ENCODE data around the gene COBLL1. TPM values are rescaled to one million over a fixed set of nuclear protein-coding genes. Genes with fewer than 3 reads are reported as not detected.

Gene COBLL1
- total RNA-seq, 1 experiment from 2014 or later: 8.4 TPM

DNA sequence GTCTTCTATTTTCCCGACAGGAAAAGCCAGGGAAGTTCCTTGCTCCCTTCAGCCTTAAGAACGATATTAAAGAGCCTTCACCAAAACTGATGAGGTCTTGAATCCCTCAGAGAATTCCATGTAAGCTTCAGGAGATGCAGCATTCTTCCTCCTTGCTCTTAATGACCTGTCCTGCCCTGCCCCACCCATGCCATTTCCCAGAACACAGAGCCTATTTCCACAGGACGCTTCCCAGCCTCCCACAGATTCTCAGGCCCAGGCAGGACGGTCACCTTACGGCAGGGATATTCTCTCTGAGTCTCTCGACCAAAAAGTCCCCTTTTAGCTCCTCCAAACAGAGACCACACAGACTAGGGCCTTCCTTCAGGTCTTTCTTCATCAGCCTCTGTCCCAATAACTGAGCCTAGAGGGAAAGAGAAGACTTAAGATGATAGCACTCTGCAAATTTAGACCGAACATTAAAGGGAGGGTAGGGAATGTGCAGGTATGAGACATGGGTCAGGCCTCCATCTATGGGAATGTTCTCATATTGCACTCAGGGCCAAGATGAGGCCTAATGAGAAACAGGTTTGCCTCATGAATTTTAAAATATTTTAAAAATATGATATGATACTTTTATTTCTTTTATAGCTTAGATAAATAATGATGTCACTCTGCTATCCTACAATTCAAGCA is 62.1 kb downstream of the COBLL1 start:
- Histone ChIP-seq H3K36me3 (no peaks in the 10 kb centered on the region), H3K4me3 (no peak overlapping the region), H3K4me1 (replicated peaks) (peaks cover 16% of the 10 kb centered on the region), H3K27me3 (replicated peaks) (no peaks in the 10 kb centered on the region), H3K9me3 (replicated peaks) (no peaks in the 10 kb centered on the region), H3K27ac (no peak overlapping the region)
- DNase-seq (ENCODE audit: low read depth in 1 of 2, low spot score in 2 of 2): no peak

DNA sequence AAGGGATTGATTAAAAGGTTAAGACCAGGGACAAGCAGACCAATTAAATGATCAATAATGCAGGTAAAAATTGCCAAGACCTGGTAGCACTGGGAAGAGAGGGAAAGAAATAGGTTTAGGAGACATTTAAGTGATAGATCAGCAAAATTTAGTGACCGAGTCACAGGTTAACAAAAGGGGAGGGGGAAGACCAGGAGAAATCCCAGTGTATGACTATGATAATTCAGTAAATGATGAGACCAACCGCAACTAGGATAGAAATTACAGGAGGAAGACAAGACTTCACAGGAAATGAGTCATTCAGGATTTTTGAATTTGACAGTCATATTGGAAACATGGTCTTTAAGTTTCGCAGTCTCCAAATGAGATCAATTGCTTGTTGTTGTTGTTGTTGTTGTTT is 62.9 kb downstream of the COBLL1 start:
- H3K27ac ChIP-seq: no peak overlapping the region
- DNase-seq (ENCODE audit: low read depth in 1 of 2, low spot score in 2 of 2): no peak
- no peak overlapping the region for H3K4me3 ChIP-seq
- no peaks in the 10 kb centered on the region for H3K27me3 ChIP-seq (replicated peaks)
- H3K9me3 ChIP-seq (replicated peaks): no peaks in the 10 kb centered on the region
- no peaks in the 10 kb centered on the region for H3K36me3 ChIP-seq
- peaks cover 9% of the 10 kb centered on the region for H3K4me1 ChIP-seq (replicated peaks)

GRCh38 chr2:164777847-164778461 is 63.7 kb downstream of the COBLL1 start:
- H3K27ac ChIP-seq: no peak overlapping the region
- H3K36me3 ChIP-seq: no peaks in the 10 kb centered on the region
- H3K4me1 ChIP-seq (replicated peaks): peaks cover under 1% of the 10 kb centered on the region
- no peaks in the 10 kb centered on the region for H3K27me3 ChIP-seq (replicated peaks)
- no peak for DNase-seq (ENCODE audit: low read depth in 1 of 2, low spot score in 2 of 2)
- no peak overlapping the region for H3K4me3 ChIP-seq
- H3K9me3 ChIP-seq (replicated peaks): no peaks in the 10 kb centered on the region

DNA sequence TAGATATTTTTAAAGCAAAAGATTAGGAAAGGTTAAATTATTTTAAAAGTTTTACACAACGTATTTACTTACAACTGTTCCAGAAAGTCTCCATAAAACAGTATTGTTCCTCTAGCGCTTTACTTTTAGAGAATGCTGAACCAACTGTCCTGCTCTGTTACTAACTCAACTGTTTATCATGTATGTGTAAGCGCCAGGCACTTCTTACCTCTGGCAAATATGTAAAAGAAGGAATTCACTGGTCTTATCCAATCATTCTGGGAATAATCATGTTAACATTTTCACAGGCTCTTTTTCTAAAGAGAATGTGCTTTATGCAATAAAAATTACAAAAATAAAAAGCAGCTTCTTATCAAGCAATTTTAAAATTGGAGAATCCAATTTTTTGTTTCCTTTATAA is 68.0 kb downstream of the COBLL1 start:
- Histone ChIP-seq H3K27me3 (replicated peaks) (no peaks in the 10 kb centered on the region), H3K36me3 (no peaks in the 10 kb centered on the region), H3K9me3 (replicated peaks) (no peaks in the 10 kb centered on the region), H3K4me1 (replicated peaks) (peaks cover 3% of the 10 kb centered on the region; the same call in 1 of the 2 replicates), H3K4me3 (no peak overlapping the region), H3K27ac (no peak overlapping the region)
- no peak for DNase-seq (ENCODE audit: low read depth in 1 of 2, low spot score in 2 of 2)

- H3K9me3 ChIP-seq (replicated peaks): no peaks in the 10 kb centered on the region
- H3K27ac ChIP-seq: no peak overlapping the region
- H3K4me3 ChIP-seq: no peak overlapping the region
- H3K36me3 ChIP-seq: no peaks in the 10 kb centered on the region
- 0 out of 2 replicates have a peak, but pooled peaks cover 3% of the 10 kb centered on the region for H3K4me1 ChIP-seq (replicated peaks)
- H3K27me3 ChIP-seq (replicated peaks): no peaks in the 10 kb centered on the region
- no peak for DNase-seq (ENCODE audit: low read depth in 1 of 2, low spot score in 2 of 2)
These were observed 68.5 kb downstream of the COBLL1 start for GRCh38 chr2:164773091-164773490.

- DNase-seq (ENCODE audit: low read depth in 1 of 2, low spot score in 2 of 2): no peak
- 0 out of 2 replicates have a peak, but pooled peaks cover 3% of the 10 kb centered on the region for H3K4me1 ChIP-seq (replicated peaks)
- no peak overlapping the region for H3K4me3 ChIP-seq
- H3K36me3 ChIP-seq: no peaks in the 10 kb centered on the region
- no peaks in the 10 kb centered on the region for H3K27me3 ChIP-seq (replicated peaks)
- no peaks in the 10 kb centered on the region for H3K9me3 ChIP-seq (replicated peaks)
- H3K27ac ChIP-seq: no peak overlapping the region
These were observed 69.7 kb downstream of the COBLL1 start for GRCh38 chr2:164771897-164772296.

DNA sequence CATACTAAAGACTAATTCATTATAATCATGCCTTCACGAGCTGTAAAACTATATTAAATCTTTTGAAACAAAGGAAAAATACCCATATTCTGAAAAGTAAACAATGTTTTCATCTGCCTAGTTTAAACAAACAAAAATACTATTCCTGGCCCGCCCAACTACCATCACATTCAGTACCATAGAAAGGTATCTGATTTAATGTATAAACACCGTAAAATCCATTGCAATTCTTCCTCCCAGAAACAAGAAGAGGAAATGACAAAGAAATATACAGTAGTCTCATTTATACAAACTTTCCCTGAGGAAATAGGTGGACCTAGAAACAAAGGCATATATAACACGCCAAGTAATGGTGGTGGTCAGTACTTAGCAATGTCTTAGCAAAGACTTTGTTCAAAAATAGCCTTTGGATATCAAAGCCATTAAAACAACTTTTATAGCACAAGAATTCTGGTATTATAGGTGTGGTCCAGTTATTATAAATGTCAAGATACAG is 71.2 kb downstream of the COBLL1 start:
- Histone ChIP-seq H3K9me3 (replicated peaks) (no peaks in the 10 kb centered on the region), H3K36me3 (no peaks in the 10 kb centered on the region), H3K4me3 (no peak overlapping the region), H3K27ac (no peak overlapping the region), H3K27me3 (replicated peaks) (no peaks in the 10 kb centered on the region), H3K4me1 (replicated peaks) (0 out of 2 replicates have a peak, but pooled peaks cover 3% of the 10 kb centered on the region)
- DNase-seq (ENCODE audit: low read depth in 1 of 2, low spot score in 2 of 2): no peak

DNA sequence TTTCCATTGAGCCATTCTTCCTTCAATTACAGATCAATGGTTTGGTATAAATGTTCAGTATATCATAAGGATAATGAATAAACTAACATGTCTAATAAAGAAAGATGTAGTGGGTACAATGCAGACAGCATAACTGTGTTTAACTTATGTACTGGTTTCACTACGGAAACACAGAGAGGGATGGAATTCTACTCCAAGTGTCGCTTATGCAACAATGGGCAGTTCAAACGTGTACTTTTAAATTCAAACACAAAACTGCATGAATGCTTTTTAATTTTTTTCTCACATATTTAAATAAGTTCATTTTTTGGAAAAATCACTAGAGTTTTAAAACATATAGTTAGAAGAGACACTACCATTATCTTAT is 74.7 kb downstream of the COBLL1 start:
- Histone ChIP-seq H3K36me3 (no peaks in the 10 kb centered on the region), H3K4me3 (no peak overlapping the region), H3K27ac (no peak overlapping the region), H3K27me3 (replicated peaks) (no peaks in the 10 kb centered on the region), H3K4me1 (replicated peaks) (0 out of 2 replicates have a peak, but pooled peaks cover 3% of the 10 kb centered on the region), H3K9me3 (replicated peaks) (no peaks in the 10 kb centered on the region)
- DNase-seq (ENCODE audit: low read depth in 1 of 2, low spot score in 2 of 2): no peak

- no peak for DNase-seq (ENCODE audit: low read depth in 1 of 2, low spot score in 2 of 2)
- Histone ChIP-seq H3K4me1 (replicated peaks) (0 out of 2 replicates have a peak, but pooled peaks cover 3% of the 10 kb centered on the region), H3K4me3 (no peak overlapping the region), H3K27me3 (replicated peaks) (no peaks in the 10 kb centered on the region), H3K9me3 (replicated peaks) (no peaks in the 10 kb centered on the region), H3K27ac (no peak overlapping the region), H3K36me3 (no peaks in the 10 kb centered on the region)
These were observed 75.2 kb downstream of the COBLL1 start for GRCh38 chr2:164766216-164766953.

GRCh38 chr2:164764996-164765395 is 76.6 kb downstream of the COBLL1 start:
- Histone ChIP-seq H3K4me3 (no peak overlapping the region), H3K9me3 (replicated peaks) (no peaks in the 10 kb centered on the region), H3K27ac (no peak overlapping the region), H3K4me1 (replicated peaks) (no peaks in the 10 kb centered on the region), H3K27me3 (replicated peaks) (no peaks in the 10 kb centered on the region), H3K36me3 (no peaks in the 10 kb centered on the region)
- no peak for DNase-seq (ENCODE audit: low read depth in 1 of 2, low spot score in 2 of 2)

- H3K36me3 ChIP-seq: no peaks in the 10 kb centered on the region
- no peak overlapping the region for H3K4me3 ChIP-seq
- H3K4me1 ChIP-seq (replicated peaks): no peaks in the 10 kb centered on the region
- H3K27me3 ChIP-seq (replicated peaks): no peaks in the 10 kb centered on the region
- H3K9me3 ChIP-seq (replicated peaks): no peaks in the 10 kb centered on the region
- H3K27ac ChIP-seq: no peak overlapping the region
- no peak for DNase-seq (ENCODE audit: low read depth in 1 of 2, low spot score in 2 of 2)
These were observed 77.1 kb downstream of the COBLL1 start for GRCh38 chr2:164764474-164764873.

DNA sequence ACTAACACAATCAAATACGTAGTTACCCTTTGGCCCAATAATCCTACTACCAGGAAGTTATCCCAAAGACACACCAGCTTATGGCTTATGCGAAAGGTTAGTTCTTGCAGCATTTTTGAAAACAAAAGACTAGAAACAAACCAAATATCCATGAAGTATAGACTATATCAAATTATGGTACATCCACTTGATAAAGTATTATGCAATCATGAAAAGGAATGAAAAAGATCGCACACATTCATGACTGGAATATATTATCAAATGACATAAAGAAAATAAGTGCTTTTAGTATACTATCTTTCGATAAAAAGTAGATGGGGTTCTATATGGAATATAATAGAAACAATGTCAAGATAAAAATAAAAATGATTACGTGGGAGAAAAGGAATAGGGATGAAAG is 78.2 kb downstream of the COBLL1 start:
- no peaks in the 10 kb centered on the region for H3K9me3 ChIP-seq (replicated peaks)
- peaks cover under 1% of the 10 kb centered on the region for H3K4me1 ChIP-seq (replicated peaks)
- DNase-seq (ENCODE audit: low read depth in 1 of 2, low spot score in 2 of 2): no peak
- no peak overlapping the region for H3K4me3 ChIP-seq
- H3K27me3 ChIP-seq (replicated peaks): no peaks in the 10 kb centered on the region
- H3K36me3 ChIP-seq: no peaks in the 10 kb centered on the region
- no peak overlapping the region for H3K27ac ChIP-seq

DNA sequence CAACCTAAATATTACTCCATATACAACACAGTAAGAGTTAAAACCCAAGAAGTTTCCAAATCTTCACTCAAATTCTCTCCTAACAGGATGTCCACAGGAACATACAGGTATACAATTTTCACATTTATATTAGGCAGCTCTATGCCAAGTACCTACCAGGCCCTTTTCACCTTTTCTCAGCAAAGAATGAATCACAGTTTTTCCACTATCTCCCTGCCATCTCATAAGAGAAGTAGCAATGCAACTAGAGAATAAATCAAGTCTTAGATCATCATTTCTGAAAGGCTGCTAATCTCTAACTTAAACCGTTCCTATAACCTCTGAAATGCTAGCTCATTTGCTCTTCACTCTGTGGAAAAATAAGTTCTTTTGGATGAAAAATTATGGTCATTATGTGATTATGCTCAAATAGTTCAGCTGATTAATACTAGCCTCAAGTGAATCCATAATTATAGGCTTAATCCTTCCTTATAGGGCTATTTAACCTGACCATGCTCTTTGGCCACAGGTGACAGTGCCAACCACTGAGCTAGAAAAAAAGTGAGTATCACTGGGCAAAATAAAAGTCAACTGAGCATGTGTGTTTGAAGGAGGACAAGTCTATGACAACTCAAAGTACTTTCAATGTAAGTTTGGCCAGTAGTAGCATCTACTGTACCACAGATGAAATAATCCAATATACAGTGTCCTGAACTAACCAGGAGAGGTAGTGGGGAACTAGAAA is 79.7 kb downstream of the COBLL1 start:
- Histone ChIP-seq H3K4me3 (no peak overlapping the region), H3K9me3 (replicated peaks) (no peaks in the 10 kb centered on the region), H3K36me3 (no peaks in the 10 kb centered on the region), H3K27me3 (replicated peaks) (no peaks in the 10 kb centered on the region), H3K4me1 (replicated peaks) (peaks cover 7% of the 10 kb centered on the region), H3K27ac (no peak overlapping the region)
- DNase-seq (ENCODE audit: low read depth in 1 of 2, low spot score in 2 of 2): no peak

All from SJSA1 (cell line).